GM06990 (cell line): ENCODE results near the gene PTPRF.
A peak's percentile ranks its signal among the peaks of the same experiment; 100 is the strongest.

ENCODE experiments used
- DNase-seq: peaks from one replicate; pipeline ENCODE4 v3.0.0-alpha.2; 2011; ENCODE audit not compliant: insufficient read length; ENCODE audit errors: extremely low read depth
- H3K27me3 ChIP-seq: replicated peaks from 2 replicates; pipeline ENCODE4 v1.6.0; 2011; ENCODE audit warnings: low read length; ENCODE audit not compliant: control insufficient read depth, insufficient read depth
- H3K36me3 ChIP-seq: 2 replicates; pipeline ENCODE4 v1.5.1; 2011; ENCODE audit warnings: low read length; ENCODE audit not compliant: control insufficient read depth, insufficient read depth
- H3K4me3 ChIP-seq: replicated peaks from 2 replicates; pipeline ENCODE4 v1.5.1; 2011; ENCODE audit warnings: low read depth, mild to moderate bottlenecking, control low read depth, low read length
- TF ChIP-seq, protein P1 (sequence below): IDR thresholded peaks from 2 replicates; pipeline ENCODE4 v1.5.1; 2011; ENCODE audit warnings: low read length, control low read depth, mild to moderate bottlenecking, inconsistent platforms; ENCODE audit not compliant: insufficient read depth, poor library complexity, severe bottlenecking

The PTPRF gene

DNA sequence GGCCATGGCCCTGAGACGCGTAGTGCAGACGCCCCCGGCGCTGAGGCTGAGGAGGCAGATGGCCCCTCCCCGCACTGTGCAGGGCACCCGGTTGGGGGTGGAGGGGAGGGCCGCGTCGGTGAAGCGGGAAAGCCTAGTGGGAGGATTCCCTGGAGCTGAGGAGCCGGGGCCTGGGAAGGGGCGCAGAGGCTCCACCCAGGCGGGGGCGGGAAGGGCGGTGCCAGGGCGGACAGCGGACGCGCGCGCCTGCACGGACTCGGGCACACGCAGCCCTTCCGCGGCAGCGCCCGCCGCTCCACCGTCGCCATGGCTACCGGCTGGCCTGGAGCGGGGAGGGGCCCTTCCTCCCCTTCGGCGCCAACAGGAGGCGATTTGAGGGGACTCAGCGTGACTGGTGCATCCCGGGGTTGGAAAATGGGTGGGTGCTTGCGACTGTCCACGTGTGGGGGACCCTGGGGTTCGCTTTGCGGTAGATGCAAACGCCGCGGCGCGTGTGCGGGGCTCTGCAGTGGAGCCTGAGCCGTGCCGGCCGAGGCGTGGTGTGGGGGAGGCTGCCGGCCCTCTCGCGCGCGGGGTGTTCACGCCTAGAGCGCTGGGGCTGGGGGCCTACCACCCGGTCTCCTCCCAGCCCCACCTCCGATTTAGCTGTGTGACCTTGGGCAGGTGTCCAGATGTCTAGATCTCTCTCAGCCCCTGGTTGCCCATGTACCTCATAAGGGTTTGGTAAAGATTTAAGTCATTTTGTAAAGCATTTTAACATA is 35.1 kb downstream of the PTPRF start:
- TF ChIP-seq, protein P1, sequence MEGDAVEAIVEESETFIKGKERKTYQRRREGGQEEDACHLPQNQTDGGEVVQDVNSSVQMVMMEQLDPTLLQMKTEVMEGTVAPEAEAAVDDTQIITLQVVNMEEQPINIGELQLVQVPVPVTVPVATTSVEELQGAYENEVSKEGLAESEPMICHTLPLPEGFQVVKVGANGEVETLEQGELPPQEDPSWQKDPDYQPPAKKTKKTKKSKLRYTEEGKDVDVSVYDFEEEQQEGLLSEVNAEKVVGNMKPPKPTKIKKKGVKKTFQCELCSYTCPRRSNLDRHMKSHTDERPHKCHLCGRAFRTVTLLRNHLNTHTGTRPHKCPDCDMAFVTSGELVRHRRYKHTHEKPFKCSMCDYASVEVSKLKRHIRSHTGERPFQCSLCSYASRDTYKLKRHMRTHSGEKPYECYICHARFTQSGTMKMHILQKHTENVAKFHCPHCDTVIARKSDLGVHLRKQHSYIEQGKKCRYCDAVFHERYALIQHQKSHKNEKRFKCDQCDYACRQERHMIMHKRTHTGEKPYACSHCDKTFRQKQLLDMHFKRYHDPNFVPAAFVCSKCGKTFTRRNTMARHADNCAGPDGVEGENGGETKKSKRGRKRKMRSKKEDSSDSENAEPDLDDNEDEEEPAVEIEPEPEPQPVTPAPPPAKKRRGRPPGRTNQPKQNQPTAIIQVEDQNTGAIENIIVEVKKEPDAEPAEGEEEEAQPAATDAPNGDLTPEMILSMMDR, result no peak
- no peaks in the 10 kb centered on the region for H3K36me3 ChIP-seq
- no peak for DNase-seq
- H3K4me3 ChIP-seq, result no peak overlapping the region
- no peaks in the 10 kb centered on the region for H3K27me3 ChIP-seq

DNA sequence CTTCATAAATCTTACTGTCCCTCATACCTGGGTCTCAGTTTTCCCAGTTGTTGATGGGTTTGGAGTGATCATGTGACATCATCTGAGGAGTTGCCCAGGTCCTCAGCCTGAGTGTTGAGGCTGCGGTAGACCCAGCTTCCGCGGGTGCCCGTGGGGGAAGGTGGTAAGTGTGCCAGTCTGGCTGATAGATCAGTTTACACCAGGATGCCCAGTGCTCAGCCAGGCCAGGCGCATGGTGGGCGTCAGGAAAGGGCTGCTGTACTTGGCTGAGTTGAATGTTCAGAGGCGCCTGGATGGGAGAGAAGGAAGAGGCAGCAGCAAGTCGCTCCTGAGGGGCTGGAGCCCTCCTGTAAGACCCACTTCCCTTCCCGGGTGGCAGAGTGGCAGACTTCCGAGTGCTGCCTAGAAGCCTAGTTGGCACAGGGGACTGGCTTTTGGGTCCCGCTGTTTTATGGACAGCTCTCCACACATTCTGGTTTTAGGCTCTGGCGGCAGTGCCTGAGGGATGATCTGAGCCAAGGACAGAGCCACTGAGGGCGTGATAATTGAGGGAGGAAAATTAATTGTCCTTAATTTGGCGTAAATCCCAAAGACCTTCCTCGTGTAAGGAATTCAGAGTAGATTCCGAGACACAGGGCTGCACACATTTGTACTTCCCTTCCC is 35.8 kb downstream of the PTPRF start:
- Histone ChIP-seq H3K4me3 (no peak overlapping the region), H3K36me3 (no peaks in the 10 kb centered on the region)
- TF ChIP-seq, protein P1, result no peak

DNA sequence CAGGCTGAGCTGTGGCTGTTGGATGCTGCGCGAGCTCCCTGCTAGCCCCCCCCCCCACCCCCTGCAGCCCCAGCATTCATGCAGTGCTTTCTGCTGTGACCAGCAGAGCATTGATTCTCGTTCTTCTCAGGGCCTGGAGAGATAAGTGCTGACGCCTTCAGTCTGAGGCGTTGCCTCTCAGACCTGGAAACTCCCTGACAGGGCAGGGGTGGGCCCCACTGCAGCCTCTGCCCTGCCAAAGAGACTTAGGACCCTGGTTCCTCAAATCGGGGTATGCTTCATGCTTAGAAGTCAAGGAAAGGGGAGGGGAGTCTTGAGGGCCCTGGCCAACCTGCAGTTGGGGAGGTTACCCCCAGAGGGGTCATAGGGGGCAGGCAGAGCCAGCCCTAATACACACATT is 38.5 kb downstream of the PTPRF start:
- Histone ChIP-seq H3K27me3 (no peaks in the 10 kb centered on the region), H3K4me3 (no peak overlapping the region), H3K36me3 (no peaks in the 10 kb centered on the region)
- TF ChIP-seq, protein P1, result no peak
- DNase-seq, result peak; percentile 28

More for the DNA sequence above, 35.8 kb downstream of the PTPRF start:
- H3K27me3 ChIP-seq, result no peaks in the 10 kb centered on the region
- no peak for DNase-seq

DNA sequence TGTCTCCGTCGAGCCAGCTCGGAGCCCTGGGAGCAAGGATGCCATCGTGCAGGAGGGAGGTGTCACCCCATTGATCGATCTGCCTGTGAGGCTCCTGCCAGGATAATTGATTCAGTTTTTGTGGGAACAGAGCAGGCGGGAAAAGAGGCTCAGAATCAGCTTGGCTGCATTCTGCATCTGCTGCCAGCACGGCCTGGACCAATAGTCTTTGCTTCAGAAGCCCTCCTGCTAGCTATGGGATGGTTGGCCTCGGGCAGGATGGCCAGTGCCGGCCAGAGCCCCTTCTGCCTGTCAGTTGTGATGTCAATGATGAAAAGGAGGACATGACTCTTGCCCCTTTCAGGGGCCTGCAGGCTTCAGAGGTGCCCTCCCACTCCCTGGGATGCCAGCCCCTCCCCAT is 39.6 kb downstream of the PTPRF start:
- TF ChIP-seq, protein P1, result no peak
- Histone ChIP-seq H3K4me3 (no peak overlapping the region), H3K36me3 (no peaks in the 10 kb centered on the region), H3K27me3 (no peaks in the 10 kb centered on the region)
- DNase-seq, result no peak

DNA sequence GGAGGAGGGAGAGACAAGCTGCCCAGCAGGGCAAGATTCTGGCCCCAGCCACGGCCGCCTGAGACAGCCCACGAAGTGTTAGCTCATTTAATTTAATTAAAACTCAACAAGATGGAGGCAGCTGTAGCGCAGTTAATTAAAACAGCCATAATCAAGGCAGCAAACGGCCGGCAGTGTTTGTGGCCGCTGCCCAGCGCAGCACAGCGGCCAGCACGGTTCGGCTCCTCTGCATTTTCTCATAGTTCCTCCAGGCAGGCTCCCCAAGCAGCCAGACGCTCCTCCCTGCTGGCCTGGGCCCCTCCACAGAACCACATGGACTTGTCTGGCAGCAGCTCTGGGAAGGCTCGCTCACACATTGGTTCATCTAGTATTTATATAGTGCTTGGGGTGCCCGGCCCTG is 40.0 kb downstream of the PTPRF start:
- TF ChIP-seq, protein P1, result no peak
- DNase-seq, result no peak
- no peak overlapping the region for H3K4me3 ChIP-seq
- no peaks in the 10 kb centered on the region for H3K27me3 ChIP-seq
- H3K36me3 ChIP-seq, result no peaks in the 10 kb centered on the region

DNA sequence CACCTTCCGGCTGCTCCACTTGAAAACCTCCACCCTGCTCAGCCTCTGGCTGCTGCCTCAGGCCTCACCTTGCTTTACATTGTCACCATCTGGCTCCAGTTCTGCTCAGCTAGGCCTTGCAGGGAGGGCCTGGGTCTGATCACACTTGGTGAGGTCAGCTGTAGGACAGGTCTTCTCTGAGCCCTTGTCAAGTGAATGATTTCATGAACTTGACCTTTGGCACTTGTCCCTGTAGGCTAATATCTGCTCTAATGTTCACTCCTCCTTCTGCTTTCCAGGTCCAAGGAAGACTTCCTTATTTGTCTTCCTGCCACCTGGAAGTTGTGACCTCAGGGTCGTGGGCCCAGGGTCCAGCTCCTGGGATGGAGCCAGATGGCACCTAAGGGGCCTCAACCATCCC is 41.4 kb downstream of the PTPRF start:
- TF ChIP-seq, protein P1, result no peak
- no peak for DNase-seq
- Histone ChIP-seq H3K27me3 (no peaks in the 10 kb centered on the region), H3K4me3 (no peak overlapping the region), H3K36me3 (no peaks in the 10 kb centered on the region)
